RWPE1 (cell line): Measurements from ENCODE around the gene ZER1.
A peak's percentile ranks its signal among the peaks of the same experiment; 100 is the strongest.

Source experiments
- CTCF ChIA-PET: fragments of 350-600 bp; sonication (Branson Sonifier 250); formaldehyde crosslinking; extraction: SDS; loops from one replicate; lab custom pipeline; 2021; lab: Yijun Ruan, JAX
- POLR2A ChIA-PET: fragments of 400-600 bp; formaldehyde crosslinking; extraction: SDS; loops from one replicate; lab custom pipeline; 2020; ENCODE audit warnings: antibody characterized with exemption; ENCODE audit not compliant: low non-redundant PET; lab: Yijun Ruan, JAX
- DNase-seq: peaks from one replicate; pipeline ENCODE4 v3.0.0; 2012; ENCODE audit warnings: low spot score
- H3K27ac ChIP-seq: fragments of 450-650 bp; 2 replicates; pipeline ENCODE4 v1.5.1; 2017
- TF ChIP-seq, protein P1 (sequence below): fragments of 450-650 bp; conservative IDR thresholded peaks from 2 replicates; pipeline ENCODE4 v1.5.1; 2017; ENCODE audit warnings: low read depth, mild to moderate bottlenecking

ZER1 gene

DNA sequence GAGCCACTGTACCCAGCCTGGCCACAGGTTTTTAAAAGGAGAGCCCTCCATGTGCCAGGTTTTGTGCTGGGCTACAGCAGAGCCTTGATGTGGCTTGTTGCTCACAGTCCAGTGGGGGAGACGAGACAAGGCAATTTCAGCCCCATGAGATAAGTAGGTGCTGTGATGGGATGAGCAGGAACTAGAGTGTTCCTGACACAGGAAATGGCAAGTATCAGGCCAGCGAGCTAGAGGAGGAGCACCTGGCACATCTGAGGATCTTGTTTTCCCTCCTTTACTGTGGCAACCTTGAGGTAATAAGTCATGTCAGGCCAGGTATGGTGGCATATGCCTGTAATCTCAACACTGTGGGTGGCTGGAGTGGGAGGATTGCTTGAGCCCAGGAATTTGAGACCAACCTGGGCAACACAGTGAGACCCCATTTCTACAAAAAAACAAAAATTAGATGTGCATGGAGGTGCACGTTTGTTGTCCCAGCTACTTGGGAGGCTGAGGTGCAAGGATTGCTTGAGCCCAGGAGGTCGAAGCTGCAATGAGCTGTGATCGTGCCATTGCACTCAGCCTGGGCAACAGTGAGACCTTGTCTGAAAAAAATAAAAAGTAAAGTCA lies 44.0 kb downstream of the ZER1 start:
- ChIA-PET CTCF (interaction anchor here (0.6 kb wide), 1 partner anchor 51 kb away, joined by 3 read pairs; no protein-coding TSS in a partner anchor), POLR2A (no interaction called here)
- DNase-seq, result no peak
- peak overlapping the region; percentile 12 for H3K27ac ChIP-seq
- TF ChIP-seq, protein P1, sequence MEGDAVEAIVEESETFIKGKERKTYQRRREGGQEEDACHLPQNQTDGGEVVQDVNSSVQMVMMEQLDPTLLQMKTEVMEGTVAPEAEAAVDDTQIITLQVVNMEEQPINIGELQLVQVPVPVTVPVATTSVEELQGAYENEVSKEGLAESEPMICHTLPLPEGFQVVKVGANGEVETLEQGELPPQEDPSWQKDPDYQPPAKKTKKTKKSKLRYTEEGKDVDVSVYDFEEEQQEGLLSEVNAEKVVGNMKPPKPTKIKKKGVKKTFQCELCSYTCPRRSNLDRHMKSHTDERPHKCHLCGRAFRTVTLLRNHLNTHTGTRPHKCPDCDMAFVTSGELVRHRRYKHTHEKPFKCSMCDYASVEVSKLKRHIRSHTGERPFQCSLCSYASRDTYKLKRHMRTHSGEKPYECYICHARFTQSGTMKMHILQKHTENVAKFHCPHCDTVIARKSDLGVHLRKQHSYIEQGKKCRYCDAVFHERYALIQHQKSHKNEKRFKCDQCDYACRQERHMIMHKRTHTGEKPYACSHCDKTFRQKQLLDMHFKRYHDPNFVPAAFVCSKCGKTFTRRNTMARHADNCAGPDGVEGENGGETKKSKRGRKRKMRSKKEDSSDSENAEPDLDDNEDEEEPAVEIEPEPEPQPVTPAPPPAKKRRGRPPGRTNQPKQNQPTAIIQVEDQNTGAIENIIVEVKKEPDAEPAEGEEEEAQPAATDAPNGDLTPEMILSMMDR, result no peak

DNA sequence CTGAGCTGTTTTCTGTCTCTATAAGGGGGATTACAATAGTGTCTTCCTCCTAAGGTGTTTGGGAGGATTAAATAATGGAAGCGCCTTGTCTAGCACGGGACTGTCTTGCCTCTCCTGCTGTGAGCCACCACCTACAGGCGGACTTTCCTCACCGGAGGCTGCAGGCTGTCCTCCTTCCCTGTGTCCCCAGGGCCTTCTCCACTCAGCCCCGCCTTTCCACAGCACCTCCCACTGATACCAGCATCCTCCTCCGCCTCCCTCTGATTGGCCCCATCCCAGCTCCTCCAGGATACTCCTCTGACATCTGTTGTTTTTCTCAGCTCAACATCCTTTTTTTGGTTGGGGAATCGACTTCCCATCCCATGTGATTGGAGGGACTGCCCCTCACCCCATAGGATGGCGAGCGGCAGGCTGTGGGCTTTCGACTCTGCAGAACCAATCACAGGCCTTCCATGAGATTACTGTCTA lies 46.9 kb downstream of the ZER1 start:
- TF ChIP-seq, protein P1, result no peak

GRCh38 chr9:128723866-128724743 lies 47.6 kb downstream of the ZER1 start, which contains the start of gene ZDHHC12:
TSS of gene ZDHHC12 (minus strand) at chr9:128724127. CDS start at chr9:128724093, 34 bp downstream.
- peak within 1 kb of the TSS; percentile 82 for H3K27ac ChIP-seq
- peak; percentile 100 for DNase-seq
- TF ChIP-seq, protein P1, result no peak
- POLR2A ChIA-PET, result interaction anchor here (0.7 to 1.2 kb wide), 4 partner anchors 18 to 40 kb away, joined by 3 to 4 read pairs (median 3); no protein-coding TSS in a partner anchor
- CTCF ChIA-PET, result interaction anchor here (0.6 to 2.5 kb wide), 7 partner anchors 9 to 199 kb away, joined by 3 to 16 read pairs (median 3); partner anchors contain the start of genes ENDOG and PKN3

More for the DNA sequence above, 46.9 kb downstream of the ZER1 start:
- H3K27ac ChIP-seq, result peak overlapping the region; percentile 82
- ChIA-PET CTCF (interaction anchor here (0.7 to 2.5 kb wide), 5 partner anchors 9 to 94 kb away, joined by 3 to 16 read pairs (median 3); partner anchors contain the start of genes ENDOG and PKN3), POLR2A (interaction anchor here (1.1 to 1.2 kb wide), 3 partner anchors 18 to 41 kb away, joined by 3 to 4 read pairs (median 3); no protein-coding TSS in a partner anchor)
- DNase-seq, result peak; percentile 90

GRCh38 chr9:128723352-128723865 lies 48.3 kb downstream of the ZER1 start:
- H3K27ac ChIP-seq, result peak overlapping the region; percentile 82
- ChIA-PET CTCF (interaction anchor here (0.6 to 2.5 kb wide), 4 partner anchors 10 to 200 kb away, joined by 3 to 16 read pairs (median 4); partner anchors contain the start of genes ENDOG and PKN3), POLR2A (interaction anchor here (1.1 kb wide), 2 partner anchors 17 to 39 kb away, joined by 3 to 4 read pairs; no protein-coding TSS in a partner anchor)
- peak; percentile 45 for DNase-seq
- TF ChIP-seq, protein P1, result no peak

GRCh38 chr9:128722380-128723351 lies 49.1 kb downstream of the ZER1 start:
- DNase-seq, result no peak
- CTCF ChIA-PET, result interaction anchor here (0.6 to 2.5 kb wide), 4 partner anchors 11 to 598 kb away, joined by 4 to 16 read pairs (median 6); partner anchors contain the start of gene ENDOG
- H3K27ac ChIP-seq, result peak overlapping the region; percentile 82
- TF ChIP-seq, protein P1, result no peak
- POLR2A ChIA-PET, result interaction anchor here (0.6 kb wide), 1 partner anchor 858 kb away, joined by 3 read pairs; no protein-coding TSS in a partner anchor
